22Rv1 (cell line): ENCODE data around the gene UBLCP1.

ENCODE experiments used
- CTCF ChIP-seq: fragments of 450-650 bp; IDR thresholded peaks from 2 replicates; pipeline ENCODE4 v1.5.1; 2017; ENCODE audit warnings: mild to moderate bottlenecking
- ZFX ChIP-seq: fragments of 450-650 bp; IDR thresholded peaks from 2 replicates; pipeline ENCODE4 v1.6.1; 2017; ENCODE audit warnings: antibody characterized with exemption, borderline replicate concordance

GRCh38 chr5:159214486-159215271 lies 48.4 kb upstream of the UBLCP1 start:
- no peak for TF ChIP-seq CTCF
- TF ChIP-seq ZFX, result no peak
